H1 (cell line): Measurements from ENCODE around the gene PHACTR1. TPM values are rescaled to one million over a fixed set of nuclear protein-coding genes. Genes with fewer than 3 reads are reported as not detected.

Source experiments
- CTCF ChIA-PET: fragments of 300-600 bp; sonication (Branson Sonifier 250); formaldehyde crosslinking; loops from one replicate; lab custom pipeline; 2021; ENCODE audit not compliant: partially characterized antibody; lab: Charles Lee
- POLR2A ChIA-PET: fragments of 300-600 bp; sonication (Branson Sonifier 250); formaldehyde crosslinking; loops from one replicate; lab custom pipeline; 2021; ENCODE audit warnings: inconsistent platforms; ENCODE audit not compliant: partially characterized antibody; lab: Charles Lee
- DNase-seq, 2 experiments: peaks; one replicate each; pipeline versions ENCODE4 v3.0.0 to v3.0.0-alpha.2; 2010 to 2022; ENCODE audit warnings: low spot score in 2 of 2, low read depth in 1 of 2, mixed read lengths in 1 of 2
- FAIRE-seq: peaks from 2 replicates; lab custom pipeline; 2011; peaks lifted over from hg19 to GRCh38; lab: Jason Lieb, UNC
- H2AFZ ChIP-seq: 2 replicates; pipeline ENCODE4 v1.8.1; 2012; ENCODE audit warnings: low read length, inconsistent platforms
- H2AK5ac ChIP-seq: 2 replicates; pipeline ENCODE4 v1.6.1; 2013; ENCODE audit warnings: low read depth, low read length
- H2BK120ac ChIP-seq: replicated peaks from 2 replicates; pipeline ENCODE3; 2013; ENCODE audit warnings: low read depth, low read length, inconsistent platforms
- H2BK12ac ChIP-seq: 2 replicates; pipeline ENCODE4 v1.6.1; 2013; ENCODE audit warnings: low read depth, low read length
- H2BK15ac ChIP-seq: 2 replicates; pipeline ENCODE4 v1.6.1; 2013; ENCODE audit warnings: low read length
- H2BK20ac ChIP-seq: 2 replicates; pipeline ENCODE4 v1.6.1; 2013; ENCODE audit warnings: low read length
- H2BK5ac ChIP-seq: 2 replicates; pipeline ENCODE4 v1.6.1; 2013; ENCODE audit warnings: low read depth, low read length
- H3K14ac ChIP-seq: 2 replicates; pipeline ENCODE4 v1.6.1; 2013; ENCODE audit warnings: inconsistent platforms; ENCODE audit not compliant: insufficient read length
- H3K18ac ChIP-seq: 2 replicates; pipeline ENCODE4 v1.6.1; 2013; ENCODE audit warnings: low read length; ENCODE audit errors: extremely low read depth
- H3K23ac ChIP-seq: 2 replicates; pipeline ENCODE4 v1.6.1; 2013; ENCODE audit warnings: inconsistent platforms; ENCODE audit not compliant: insufficient read length
- H3K23me2 ChIP-seq: 2 replicates; pipeline ENCODE4 v1.6.1; 2013; ENCODE audit warnings: low read depth, low read length
- H3K27ac ChIP-seq: 2 replicates; pipeline ENCODE4 v1.6.1; 2011; ENCODE audit warnings: low read depth, low read length, inconsistent platforms
- H3K27me3 ChIP-seq, 4 experiments: replicated peaks in 1 of 4; 1 replicate in 1 of 4; 2 replicates in 3 of 4; pipeline versions ENCODE4 v1.6.1 to v1.8.1; 2011 to 2013; ENCODE audit warnings: low read length in 3 of 4, mild to moderate bottlenecking in 3 of 4, inconsistent platforms in 2 of 4, mixed read lengths in 2 of 4, moderate library complexity in 1 of 4; ENCODE audit not compliant: control insufficient read depth in 3 of 4, insufficient read depth in 3 of 4; ENCODE audit errors: extremely low read depth in 1 of 4
- H3K36me3 ChIP-seq, 4 experiments: 2 replicates each; pipeline versions ENCODE4 v1.6.1 to v1.8.1; 2011 to 2013; ENCODE audit warnings: mild to moderate bottlenecking in 4 of 4, low read length in 3 of 4, moderate library complexity in 2 of 4, control low read depth in 1 of 4, inconsistent platforms in 1 of 4; ENCODE audit not compliant: insufficient read depth in 4 of 4, control insufficient read depth in 2 of 4
- H3K4ac ChIP-seq: replicated peaks from 2 replicates; pipeline ENCODE3; 2013; ENCODE audit warnings: low read length, low read depth, mixed read lengths, inconsistent platforms; ENCODE audit not compliant: insufficient read length
- H3K4me1 ChIP-seq, 4 experiments: replicated peaks in 1 of 4; 1 replicate in 1 of 4; 2 replicates in 3 of 4; pipeline versions ENCODE4 v1.6.1 to v1.8.1; 2011 to 2013; ENCODE audit warnings: low read length in 3 of 4, inconsistent platforms in 2 of 4, mixed read lengths in 1 of 4; ENCODE audit not compliant: insufficient read depth in 4 of 4, control insufficient read depth in 3 of 4
- H3K4me2 ChIP-seq, 2 experiments: 2 replicates each; pipeline versions ENCODE4 v1.6.1 to v1.8.1; 2011 to 2013; ENCODE audit warnings: low read depth in 2 of 2, low read length in 2 of 2, control low read depth in 1 of 2, inconsistent platforms in 1 of 2, mild to moderate bottlenecking in 1 of 2; ENCODE audit not compliant: insufficient read depth in 1 of 2
- H3K4me3 ChIP-seq, 4 experiments: fragments of 200-600, 300-600 bp in 1 of 4; sonication (generic), shearing (Covaris generic), sonication (Bioruptor Twin) in 1 of 4; 2 replicates each; pipeline versions ENCODE4 v1.5.1 to v1.8.1; 2011 to 2016; ENCODE audit warnings: low read length in 4 of 4, low read depth in 3 of 4, control low read depth in 2 of 4, inconsistent platforms in 2 of 4, mild to moderate bottlenecking in 2 of 4, mixed read lengths in 1 of 4, moderate library complexity in 1 of 4; ENCODE audit not compliant: insufficient read depth in 2 of 4; ENCODE audit errors: extremely low read depth in 1 of 4
- H3K56ac ChIP-seq: replicated peaks from 2 replicates; pipeline ENCODE3; 2013; ENCODE audit warnings: low read depth, mild to moderate bottlenecking, mixed read lengths, low read length, inconsistent platforms; ENCODE audit not compliant: insufficient read length
- H3K79me1 ChIP-seq: 2 replicates; pipeline ENCODE4 v1.6.1; 2013; ENCODE audit warnings: low read depth, low read length, control low read depth
- H3K79me2 ChIP-seq, 2 experiments: 2 replicates each; pipeline versions ENCODE4 v1.6.1 to v1.8.1; 2012 to 2013; ENCODE audit warnings: low read length in 2 of 2, mild to moderate bottlenecking in 2 of 2, inconsistent platforms in 1 of 2; ENCODE audit not compliant: insufficient read depth in 2 of 2, control insufficient read depth in 1 of 2
- H3K9ac ChIP-seq, 4 experiments: replicated peaks in 1 of 4; 1 replicate in 1 of 4; 2 replicates in 3 of 4; pipeline versions ENCODE4 v1.6.1 to v1.8.1; 2011 to 2013; ENCODE audit warnings: low read depth in 3 of 4, low read length in 3 of 4, control low read depth in 2 of 4, mild to moderate bottlenecking in 2 of 4, moderate library complexity in 2 of 4, inconsistent platforms in 1 of 4; ENCODE audit errors: extremely low read depth in 1 of 4
- H3K9me3 ChIP-seq, 2 experiments: 2 replicates each; pipeline versions ENCODE4 v1.6.1 to v1.8.1; 2012 to 2013; ENCODE audit warnings: mild to moderate bottlenecking in 2 of 2, moderate library complexity in 2 of 2, control low read depth in 1 of 2, inconsistent platforms in 1 of 2, low read depth in 1 of 2, low read length in 1 of 2, mixed read lengths in 1 of 2; ENCODE audit not compliant: insufficient read depth in 2 of 2
- H4K20me1 ChIP-seq, 2 experiments: replicated peaks in 1 of 2; 2 replicates each; pipeline versions ENCODE3 to v1.8.1; 2011 to 2013; ENCODE audit warnings: inconsistent platforms in 2 of 2, low read length in 2 of 2, mild to moderate bottlenecking in 1 of 2; ENCODE audit not compliant: insufficient read depth in 2 of 2, control insufficient read depth in 1 of 2
- H4K5ac ChIP-seq: 2 replicates; pipeline ENCODE4 v1.6.1; 2013; ENCODE audit warnings: low read length, low read depth, mixed read lengths, inconsistent platforms; ENCODE audit not compliant: insufficient read length
- H4K8ac ChIP-seq: 2 replicates; pipeline ENCODE4 v1.8.0; 2013; ENCODE audit warnings: mild to moderate bottlenecking, moderate library complexity, low read length, inconsistent platforms; ENCODE audit not compliant: insufficient read depth; ENCODE audit errors: extremely low read depth
- H4K91ac ChIP-seq: replicated peaks from 2 replicates; pipeline ENCODE3; 2013; ENCODE audit warnings: low read length, mixed read lengths, inconsistent platforms; ENCODE audit not compliant: insufficient read length
- FOSL1 ChIP-seq: IDR thresholded peaks from 2 replicates; pipeline ENCODE4 v1.6.1; 2011; ENCODE audit warnings: mild to moderate bottlenecking, low read depth, low read length, moderate library complexity; ENCODE audit not compliant: insufficient read depth
- SP2 ChIP-seq: IDR thresholded peaks from 2 replicates; pipeline ENCODE4 v1.6.1; 2012; ENCODE audit warnings: mild to moderate bottlenecking, low read length, inconsistent platforms
- WGBS, 2 experiments: shearing (Covaris generic) in 1 of 2; methylation state at CpG; one replicate each; pipeline versions ENCODE4 v1.1.6 to v1.1.7; 2013 to 2015; ENCODE audit warnings: low lambda C conversion rate in 2 of 2, mixed read lengths in 2 of 2, inconsistent platforms in 1 of 2, low coverage in 1 of 2, missing lambda C conversion rate in 1 of 2; ENCODE audit not compliant: insufficient replicate concordance in 2 of 2, insufficient coverage in 1 of 2, insufficient read length in 1 of 2; ENCODE audit errors: extremely low coverage in 1 of 2, missing lambda C conversion rate in 1 of 2; 5-methylcytosine and 5-hydroxymethylcytosine counted together
- polyA plus RNA-seq, 7 experiments: library from polyadenylated mRNA; depleted of rRNA in 3 of 7; stranded (reverse) in 5 of 7; unstranded in 2 of 7; fragments of >200 nt in 5 of 7; fragments of 200-250 nt in 2 of 7; gene quantifications; 1 replicate in 5 of 7; 2 replicates in 1 of 7; 4 replicates in 1 of 7; pipeline versions ENCODE4 v1.2.1 to v1.2.3, GENCODE V29; 2011 to 2013; ENCODE audit warnings: missing spikeins in 2 of 7, mixed read lengths in 2 of 7
- total RNA-seq: library from RNA; stranded (reverse); fragmentation: NEBNext Ultra II Directional; extraction: Animal tissue kit (Norgen Biotek cat#: 25700); gene quantifications from 2 replicates; pipeline ENCODE4 v1.2.1, GENCODE V29; 2021

The PHACTR1 gene
- total and polyA plus RNA-seq, 2 of the 8 experiments (the other 6 are each of a cell fraction or from before 2014, with no cell fraction given): 3.9 to 17.1 TPM

DNA sequence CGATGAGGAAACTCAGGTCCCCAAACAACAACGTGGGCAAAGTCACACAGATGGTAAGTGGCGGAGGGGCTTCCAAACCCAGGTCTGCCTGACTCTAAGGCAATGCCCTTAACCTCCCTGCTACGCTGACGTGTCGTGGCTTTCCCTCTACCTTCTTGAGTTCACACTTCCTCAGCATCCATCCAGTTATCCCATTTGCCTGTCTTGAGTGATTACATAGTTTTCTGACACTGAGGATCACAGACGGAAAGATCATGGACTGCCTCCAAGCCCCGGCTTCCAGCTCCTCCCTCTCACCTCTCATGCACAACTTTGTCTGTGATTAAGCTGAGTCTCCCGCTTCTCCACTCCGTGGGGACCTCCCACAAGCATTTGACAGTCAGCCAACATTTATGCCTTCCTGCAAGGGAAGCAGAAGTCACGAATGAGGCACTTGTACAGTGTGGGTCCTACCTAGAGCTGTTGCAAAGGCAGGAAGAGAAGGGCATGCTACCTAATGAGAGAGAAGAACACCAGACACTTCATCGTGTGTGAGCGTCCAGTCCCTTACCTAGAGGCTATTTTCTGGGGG is 578.0 kb downstream of the PHACTR1 start:
- H2BK5ac ChIP-seq: no peak overlapping the region; the same call in 1 of the 2 replicates
- no peaks in the 10 kb centered on the region for H3K23me2 ChIP-seq
- no peak overlapping the region for H2BK15ac ChIP-seq
- H3K27ac ChIP-seq: no peak overlapping the region
- FAIRE-seq: no peak
- ChIA-PET POLR2A (interaction anchor here (1.5 to 2.2 kb wide), 2 partner anchors 8 to 10 kb away, joined by 6 to 8 read pairs; no protein-coding TSS in a partner anchor), CTCF (interaction anchor here (1.0 kb wide), 1 partner anchor 99 kb away, joined by 3 read pairs; no protein-coding TSS in a partner anchor)
- H3K56ac ChIP-seq: no peak overlapping the region
- no peak overlapping the region for H3K9ac ChIP-seq
- H3K4ac ChIP-seq: no peak overlapping the region
- TF ChIP-seq FOSL1 (no peak), SP2 (no peak)
- no peak overlapping the region for H3K4me3 ChIP-seq
- DNase-seq: no peak
- H3K79me1 ChIP-seq: 0 out of 2 replicates have a peak, but pooled peaks cover 2% of the 10 kb centered on the region
- H2AFZ ChIP-seq: no peak overlapping the region
- no peaks in the 10 kb centered on the region for H3K79me2 ChIP-seq
- no peak overlapping the region for H3K18ac ChIP-seq
- H2AK5ac ChIP-seq: no peak overlapping the region
- H2BK20ac ChIP-seq: no peak overlapping the region
- H4K20me1 ChIP-seq: peaks cover 0 to 12% of the 10 kb centered on the region in 2 experiments
- 83% methylated on average over 13 of the region's 13 CpGs; no CpG with 5 or more reads in 1 of the 2 experiments for WGBS, 2 experiments
- H3K14ac ChIP-seq: no peak overlapping the region
- peaks cover 7 to 49% (median 21%) of the 10 kb centered on the region in 4 experiments; a peak in 6 of 8 replicates for H3K36me3 ChIP-seq
- H3K4me2 ChIP-seq: no peak overlapping the region
- no peak overlapping the region for H4K5ac ChIP-seq
- no peak overlapping the region for H4K8ac ChIP-seq
- H3K4me1 ChIP-seq: no peaks in the 10 kb centered on the region
- H4K91ac ChIP-seq: no peak overlapping the region
- no peaks in the 10 kb centered on the region for H3K9me3 ChIP-seq
- no peaks in the 10 kb centered on the region for H3K27me3 ChIP-seq
- H2BK12ac ChIP-seq: no peak overlapping the region
- H3K23ac ChIP-seq: no peak overlapping the region
- no peak overlapping the region for H2BK120ac ChIP-seq
